GM21526 (cell line): ENCODE results near the gene WDR37.
"Not testable (repeated sequence)": the region's sequence is repeated elsewhere in the genome, so short reads cannot be mapped to it uniquely, and the experiment has no call there.

Experiments
- ATAC-seq: cut with Tn5 transposase; IDR thresholded peaks from one replicate; pipeline ENCODE4 v1.9.1; 2021; ENCODE audit warnings: moderate library complexity; ENCODE audit not compliant: unreplicated experiment, low FRiP score

The WDR37 gene

GRCh38 chr10:1056326-1057105, at the start of gene WDR37:
TSS of gene WDR37 (plus strand) at chr10:1056385. CDS start at chr10:1072156, 15,771 bp downstream.
- ATAC-seq, result peak; percentile 90

GRCh38 chr10:1006573-1006972, 49.6 kb upstream of the WDR37 start:
- no peak for ATAC-seq

- ATAC-seq, result no peak
Measured at GRCh38 chr10:1007583-1007982, 48.6 kb upstream of the WDR37 start.

- ATAC-seq, result no peak
Measured at GRCh38 chr10:1009071-1009494, 47.1 kb upstream of the WDR37 start.

- not testable (repeated sequence) for ATAC-seq
Measured at GRCh38 chr10:1009947-1010346, 46.2 kb upstream of the WDR37 start.

GRCh38 chr10:1010703-1011102, 45.5 kb upstream of the WDR37 start:
- no peak for ATAC-seq

- ATAC-seq, result no peak
Measured at GRCh38 chr10:1011696-1012095, 44.5 kb upstream of the WDR37 start.

- ATAC-seq, result no peak
Measured at GRCh38 chr10:1015688-1016087, 40.5 kb upstream of the WDR37 start.

- ATAC-seq, result no peak
Measured at GRCh38 chr10:1019362-1019761, 36.8 kb upstream of the WDR37 start.

GRCh38 chr10:1020460-1020859, 35.7 kb upstream of the WDR37 start:
- no peak for ATAC-seq

GRCh38 chr10:1020958-1021357, 35.2 kb upstream of the WDR37 start:
- ATAC-seq, result no peak

GRCh38 chr10:1022413-1022812, 33.8 kb upstream of the WDR37 start:
- ATAC-seq, result no peak

GRCh38 chr10:1024103-1024502, 32.1 kb upstream of the WDR37 start:
- ATAC-seq, result no peak

GRCh38 chr10:1025683-1026082, 30.5 kb upstream of the WDR37 start, which contains the start of gene IDI2:
TSS of gene IDI2 (minus strand) at chr10:1025859. CDS start at chr10:1024723, 1,136 bp downstream.
- ATAC-seq, result no peak

GRCh38 chr10:1026578-1026977, 29.6 kb upstream of the WDR37 start:
- ATAC-seq, result no peak

GRCh38 chr10:1029838-1030237, 26.3 kb upstream of the WDR37 start:
- no peak for ATAC-seq

- no peak for ATAC-seq
Measured at GRCh38 chr10:1033601-1034000, 22.6 kb upstream of the WDR37 start.

GRCh38 chr10:1034758-1035157, 21.4 kb upstream of the WDR37 start:
- ATAC-seq, result no peak

- ATAC-seq, result no peak
Measured at GRCh38 chr10:1035201-1035600, 21.0 kb upstream of the WDR37 start.

GRCh38 chr10:1036341-1036791, 19.8 kb upstream of the WDR37 start:
- ATAC-seq, result peak; percentile 69

GRCh38 chr10:1037098-1037497, 19.1 kb upstream of the WDR37 start:
- ATAC-seq, result no peak

GRCh38 chr10:1038769-1039168, 17.4 kb upstream of the WDR37 start:
- ATAC-seq, result not testable (repeated sequence)
